Rectal smooth muscle tissue (tissue), 1 donor: ENCODE results near the gene GCLC.

Source experiments
- H3K27ac ChIP-seq: one replicate; pipeline ENCODE4 v1.7.0; 2013; ENCODE audit warnings: low read depth, low read length, inconsistent platforms
- H3K27me3 ChIP-seq: one replicate; pipeline ENCODE4 v1.7.0; 2013; ENCODE audit warnings: low read length; ENCODE audit not compliant: control insufficient read depth, insufficient read depth
- H3K36me3 ChIP-seq: one replicate; pipeline ENCODE4 v1.7.0; 2013; ENCODE audit warnings: low read length; ENCODE audit not compliant: control insufficient read depth, insufficient read depth
- H3K4me1 ChIP-seq: one replicate; pipeline ENCODE4 v1.7.0; 2013; ENCODE audit warnings: low read length; ENCODE audit not compliant: control insufficient read depth, insufficient read depth
- H3K4me3 ChIP-seq: one replicate; pipeline ENCODE4 v1.7.0; 2013; ENCODE audit warnings: low read length
- H3K9ac ChIP-seq: one replicate; pipeline ENCODE4 v1.7.0; 2013; ENCODE audit warnings: low read length

GCLC gene

DNA sequence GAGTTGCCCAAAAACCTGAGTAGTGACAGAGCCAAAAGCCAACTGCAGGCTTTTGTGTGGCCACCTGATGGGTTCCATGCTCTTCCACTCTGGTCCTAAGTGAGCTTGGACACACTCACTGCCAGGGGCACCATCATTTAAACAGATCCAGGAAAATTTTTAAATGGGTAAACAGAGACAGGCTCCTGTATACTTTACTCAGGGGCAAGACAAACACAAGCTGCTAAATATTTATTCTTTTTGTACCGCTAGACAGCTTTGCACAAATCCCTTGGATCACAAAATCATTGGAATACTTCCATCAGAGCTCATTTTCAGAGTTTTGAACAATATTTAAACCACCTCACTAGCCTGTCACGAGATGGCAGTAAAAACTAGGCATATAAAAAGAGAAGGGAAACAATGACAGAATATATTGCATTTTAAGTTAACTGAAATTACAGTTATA lies 31.4 kb downstream of the GCLC start:
- Histone ChIP-seq H3K4me1 (no peaks in the 10 kb centered on the region), H3K9ac (no peak overlapping the region), H3K27me3 (no peaks in the 10 kb centered on the region), H3K4me3 (no peak overlapping the region), H3K27ac (no peak overlapping the region), H3K36me3 (peaks cover 8% of the 10 kb centered on the region)

DNA sequence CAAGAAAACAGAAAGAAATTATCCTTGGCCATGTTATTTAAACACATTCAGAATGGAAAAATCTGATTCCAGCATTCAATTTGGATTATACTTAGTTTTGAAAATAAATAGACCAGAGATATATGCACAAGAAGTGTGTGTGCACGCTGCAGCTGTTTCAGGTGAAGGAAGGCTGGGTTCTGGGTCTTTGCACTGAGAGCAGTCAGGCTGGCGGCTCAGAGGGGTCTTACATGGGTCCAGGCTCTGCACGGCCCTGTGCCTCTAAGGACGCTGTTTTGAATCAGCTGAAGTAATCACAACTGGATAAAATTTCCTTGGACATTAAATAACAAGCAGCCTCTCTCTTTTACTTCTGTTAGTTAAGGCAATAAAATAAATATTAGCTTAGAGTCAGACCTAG lies 31.8 kb downstream of the GCLC start:
- no peaks in the 10 kb centered on the region for H3K4me1 ChIP-seq
- no peaks in the 10 kb centered on the region for H3K27me3 ChIP-seq
- no peak overlapping the region for H3K4me3 ChIP-seq
- no peak overlapping the region for H3K9ac ChIP-seq
- H3K36me3 ChIP-seq = peaks cover 9% of the 10 kb centered on the region
- H3K27ac ChIP-seq = no peak overlapping the region

DNA sequence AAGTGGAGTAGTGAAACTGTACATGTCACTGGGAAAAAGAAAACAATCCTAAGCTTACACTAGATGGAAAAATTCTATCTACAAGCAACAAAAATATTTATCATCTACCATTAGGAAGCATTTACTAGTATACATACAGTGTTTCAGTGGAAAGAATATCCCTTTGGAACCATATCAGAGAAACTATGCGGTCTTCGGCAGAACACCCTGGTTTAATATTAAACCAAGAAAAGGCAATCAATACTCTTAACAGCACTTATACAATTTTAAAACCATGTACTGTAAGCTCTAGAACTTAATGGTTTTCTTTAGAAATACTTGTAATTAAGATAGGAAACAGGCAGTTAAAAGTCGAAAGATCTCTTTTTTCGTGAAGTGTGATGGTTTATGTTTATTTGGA lies 32.3 kb downstream of the GCLC start:
- peaks cover 11% of the 10 kb centered on the region for H3K36me3 ChIP-seq
- no peak overlapping the region for H3K27ac ChIP-seq
- H3K4me1 ChIP-seq = no peaks in the 10 kb centered on the region
- no peak overlapping the region for H3K9ac ChIP-seq
- no peak overlapping the region for H3K4me3 ChIP-seq
- H3K27me3 ChIP-seq = no peaks in the 10 kb centered on the region

DNA sequence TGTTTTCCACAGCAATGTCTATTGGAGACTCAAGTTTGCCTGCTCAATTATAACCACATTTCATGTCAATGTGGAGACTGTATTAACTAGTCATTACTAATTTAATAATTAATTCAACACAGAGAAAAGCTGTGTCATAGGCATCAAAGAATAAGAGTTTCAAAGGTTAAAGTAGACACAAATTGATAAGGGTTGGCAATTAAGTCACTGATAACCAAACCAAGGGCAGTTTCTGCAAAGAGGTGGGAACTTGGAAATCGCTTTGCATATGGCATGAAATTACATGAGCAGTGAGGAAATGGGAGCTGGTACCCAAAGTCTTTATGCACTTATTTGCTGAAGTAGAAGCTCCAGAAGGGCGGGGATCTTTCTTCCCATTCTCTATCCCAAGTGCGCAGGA lies 34.2 kb downstream of the GCLC start:
- no peak overlapping the region for H3K4me3 ChIP-seq
- H3K4me1 ChIP-seq = no peaks in the 10 kb centered on the region
- peaks cover 11% of the 10 kb centered on the region for H3K36me3 ChIP-seq
- H3K27ac ChIP-seq = no peak overlapping the region
- no peaks in the 10 kb centered on the region for H3K27me3 ChIP-seq
- H3K9ac ChIP-seq = no peak overlapping the region

DNA sequence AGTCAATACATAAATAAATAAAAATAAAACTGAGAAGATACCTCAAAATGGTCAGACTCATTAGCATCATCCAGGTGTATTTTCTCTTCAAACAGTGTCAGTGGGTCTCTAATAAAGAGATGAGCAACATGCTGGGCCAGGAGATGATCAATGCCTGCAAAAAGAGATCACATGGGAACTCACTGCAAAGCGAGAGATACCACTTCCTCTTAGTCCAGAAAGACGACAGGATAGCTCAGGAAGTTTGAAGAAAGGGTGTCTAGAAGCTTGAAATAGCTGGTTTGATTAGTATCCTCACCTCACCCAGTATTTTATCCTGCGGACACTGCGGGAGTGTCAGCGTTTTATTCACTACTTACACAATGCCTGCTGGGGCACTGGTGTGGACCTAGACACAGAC lies 38.0 kb downstream of the GCLC start:
- no peaks in the 10 kb centered on the region for H3K27me3 ChIP-seq
- peaks cover 20% of the 10 kb centered on the region for H3K36me3 ChIP-seq
- H3K27ac ChIP-seq = no peak overlapping the region
- no peak overlapping the region for H3K4me3 ChIP-seq
- no peaks in the 10 kb centered on the region for H3K4me1 ChIP-seq
- H3K9ac ChIP-seq = no peak overlapping the region

DNA sequence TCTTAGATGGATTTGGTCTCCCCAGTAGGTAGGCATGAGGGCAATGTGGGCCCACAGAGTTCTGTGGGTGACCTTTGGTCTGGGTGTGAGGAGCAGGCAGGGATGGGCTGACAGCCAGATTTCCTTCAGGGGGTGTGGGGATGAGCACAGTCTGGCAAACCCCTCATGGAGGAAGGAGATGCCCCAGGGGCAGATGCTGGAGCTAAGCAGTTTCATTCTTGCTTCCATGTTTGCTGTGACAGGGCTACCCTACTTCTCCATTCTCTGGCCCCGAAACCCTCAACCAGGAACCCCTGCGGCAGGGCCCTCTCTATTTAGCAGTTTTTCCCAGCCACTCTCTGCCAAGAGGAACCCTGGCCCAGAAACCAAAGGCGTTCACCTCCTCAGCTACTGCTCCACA lies 40.4 kb downstream of the GCLC start:
- Histone ChIP-seq H3K4me1 (no peaks in the 10 kb centered on the region), H3K27me3 (no peaks in the 10 kb centered on the region), H3K27ac (no peak overlapping the region), H3K4me3 (no peak overlapping the region), H3K36me3 (peaks cover 22% of the 10 kb centered on the region), H3K9ac (no peak overlapping the region)

DNA sequence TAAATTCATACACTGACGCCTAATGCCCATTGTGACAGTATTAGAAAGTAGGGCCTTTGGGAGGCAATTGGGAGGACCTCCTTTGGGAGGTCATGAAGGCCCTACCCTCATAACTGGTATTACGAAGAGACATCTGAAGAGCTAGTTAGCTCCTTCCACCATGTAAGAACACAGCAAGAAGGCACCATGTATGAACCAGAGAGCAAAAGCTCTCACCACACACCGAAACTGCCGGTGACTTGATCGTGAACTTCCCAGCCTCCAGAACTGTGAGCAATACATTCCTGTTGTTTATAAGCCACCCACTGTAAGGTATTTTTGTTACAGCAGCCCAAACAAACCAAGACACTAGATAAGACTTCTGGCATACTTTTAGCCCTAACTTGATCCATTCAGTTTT lies 41.8 kb downstream of the GCLC start:
- Histone ChIP-seq H3K27me3 (no peaks in the 10 kb centered on the region), H3K4me1 (no peaks in the 10 kb centered on the region), H3K4me3 (no peak overlapping the region), H3K36me3 (peaks cover 25% of the 10 kb centered on the region), H3K9ac (no peak overlapping the region), H3K27ac (no peak overlapping the region)

DNA sequence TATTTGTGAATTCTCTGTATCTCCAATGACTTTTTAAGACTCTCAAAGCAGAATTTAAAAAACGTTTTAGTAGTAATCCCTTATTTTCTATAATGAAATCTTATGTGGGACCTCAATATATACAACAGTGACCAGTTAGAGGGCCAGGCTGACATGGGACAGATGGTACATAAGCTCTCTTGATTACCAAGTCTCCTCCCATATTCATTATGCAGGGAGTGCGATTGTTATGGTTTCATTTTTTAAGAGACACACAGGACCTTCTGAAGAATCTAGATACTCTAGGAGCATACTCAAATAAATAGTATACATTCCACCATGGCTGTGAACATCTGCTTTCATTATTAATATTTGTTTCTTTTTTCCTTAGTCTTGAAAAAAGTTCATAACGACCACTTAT lies 43.5 kb downstream of the GCLC start:
- H3K9ac ChIP-seq = no peak overlapping the region
- H3K36me3 ChIP-seq = peaks cover 21% of the 10 kb centered on the region
- H3K4me3 ChIP-seq = no peak overlapping the region
- H3K4me1 ChIP-seq = peaks cover 5% of the 10 kb centered on the region
- no peaks in the 10 kb centered on the region for H3K27me3 ChIP-seq
- H3K27ac ChIP-seq = no peak overlapping the region

DNA sequence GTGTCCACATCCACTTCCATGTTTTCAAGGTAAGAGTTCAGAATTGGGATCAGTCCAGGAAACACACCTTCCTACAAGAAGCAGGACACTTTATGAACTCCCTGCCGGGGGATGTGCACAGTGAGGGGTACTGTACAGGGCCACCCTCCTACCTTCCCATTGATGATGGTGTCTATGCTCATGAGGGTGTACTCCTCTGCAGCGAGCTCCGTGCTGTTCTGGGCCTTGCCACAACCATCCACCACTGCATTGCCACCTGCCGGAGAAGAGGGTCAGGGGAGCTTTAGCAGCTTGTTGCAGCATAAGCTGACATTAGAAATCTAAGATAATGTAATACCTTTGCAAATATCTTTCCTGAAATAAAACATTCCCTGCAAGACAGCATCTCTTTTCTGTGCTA lies 44.8 kb downstream of the GCLC start:
- H3K27ac ChIP-seq = no peak overlapping the region
- no peak overlapping the region for H3K4me3 ChIP-seq
- H3K4me1 ChIP-seq = peaks cover 5% of the 10 kb centered on the region
- no peaks in the 10 kb centered on the region for H3K27me3 ChIP-seq
- peaks cover 15% of the 10 kb centered on the region for H3K36me3 ChIP-seq
- H3K9ac ChIP-seq = no peak overlapping the region

DNA sequence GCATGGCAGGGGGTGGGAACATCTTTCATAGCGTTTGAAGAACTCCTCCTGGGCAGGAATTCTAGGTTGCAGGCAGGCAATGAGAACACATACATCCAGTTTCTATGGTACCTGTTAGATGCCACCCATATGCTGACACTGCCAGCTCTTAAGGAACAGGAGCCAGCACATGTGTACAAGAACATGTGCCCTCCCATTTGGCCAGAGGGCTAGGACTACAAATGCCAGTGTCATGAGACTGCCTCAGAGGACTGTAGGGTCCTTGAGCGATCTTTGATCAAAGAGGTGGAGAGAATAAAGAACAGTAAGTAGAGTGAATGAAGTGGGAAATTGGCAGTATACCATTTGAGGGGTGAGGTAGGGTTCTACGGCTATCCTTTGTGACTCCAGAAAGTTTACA lies 45.8 kb downstream of the GCLC start:
- Histone ChIP-seq H3K36me3 (peaks cover 12% of the 10 kb centered on the region), H3K27ac (no peak overlapping the region), H3K27me3 (no peaks in the 10 kb centered on the region), H3K4me3 (no peak overlapping the region), H3K4me1 (peaks cover 5% of the 10 kb centered on the region), H3K9ac (no peak overlapping the region)

DNA sequence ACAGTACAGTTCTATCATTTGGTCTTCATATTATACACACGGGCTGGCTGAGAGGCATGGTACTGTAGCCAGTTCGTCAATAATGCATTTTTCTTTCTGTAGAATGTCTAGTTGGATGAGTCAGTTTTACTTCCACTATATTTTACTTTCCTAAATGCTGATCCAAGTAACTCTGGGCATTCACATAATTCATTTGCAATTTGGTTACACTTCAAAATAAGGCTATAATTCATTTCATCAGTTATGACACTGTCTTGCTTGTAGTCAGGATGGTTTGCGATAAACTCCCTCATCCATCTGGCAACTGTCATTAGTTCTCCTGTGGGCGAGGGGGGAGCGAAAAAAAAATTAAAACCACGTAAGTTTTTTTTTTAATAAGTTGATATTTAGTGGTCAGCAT lies 46.3 kb downstream of the GCLC start:
- Histone ChIP-seq H3K27ac (no peak overlapping the region), H3K4me1 (peaks cover 5% of the 10 kb centered on the region), H3K27me3 (no peaks in the 10 kb centered on the region), H3K4me3 (no peak overlapping the region), H3K9ac (no peak overlapping the region), H3K36me3 (peaks cover 12% of the 10 kb centered on the region)

DNA sequence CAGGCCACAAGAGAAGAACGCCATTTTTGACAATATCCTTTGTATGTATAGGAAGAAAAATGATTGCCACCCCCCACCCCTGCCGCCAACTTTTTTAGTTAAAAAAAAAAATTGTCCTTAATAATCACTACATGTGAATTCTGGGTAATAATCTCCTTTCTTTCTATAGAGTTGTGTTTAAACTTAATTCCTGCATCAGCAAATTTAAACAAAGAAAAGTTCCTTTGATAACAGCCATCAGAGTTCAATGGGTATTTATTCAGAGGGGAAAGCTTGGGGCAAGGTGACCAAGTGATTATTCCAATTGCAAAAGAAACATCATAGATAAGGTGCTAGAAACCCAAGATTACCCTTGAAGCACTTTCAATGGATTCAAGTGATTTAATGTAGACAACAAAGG lies 47.0 kb downstream of the GCLC start:
- Histone ChIP-seq H3K27me3 (no peaks in the 10 kb centered on the region), H3K4me3 (no peak overlapping the region), H3K27ac (no peak overlapping the region), H3K36me3 (peaks cover 12% of the 10 kb centered on the region), H3K9ac (no peak overlapping the region), H3K4me1 (peaks cover 5% of the 10 kb centered on the region)

DNA sequence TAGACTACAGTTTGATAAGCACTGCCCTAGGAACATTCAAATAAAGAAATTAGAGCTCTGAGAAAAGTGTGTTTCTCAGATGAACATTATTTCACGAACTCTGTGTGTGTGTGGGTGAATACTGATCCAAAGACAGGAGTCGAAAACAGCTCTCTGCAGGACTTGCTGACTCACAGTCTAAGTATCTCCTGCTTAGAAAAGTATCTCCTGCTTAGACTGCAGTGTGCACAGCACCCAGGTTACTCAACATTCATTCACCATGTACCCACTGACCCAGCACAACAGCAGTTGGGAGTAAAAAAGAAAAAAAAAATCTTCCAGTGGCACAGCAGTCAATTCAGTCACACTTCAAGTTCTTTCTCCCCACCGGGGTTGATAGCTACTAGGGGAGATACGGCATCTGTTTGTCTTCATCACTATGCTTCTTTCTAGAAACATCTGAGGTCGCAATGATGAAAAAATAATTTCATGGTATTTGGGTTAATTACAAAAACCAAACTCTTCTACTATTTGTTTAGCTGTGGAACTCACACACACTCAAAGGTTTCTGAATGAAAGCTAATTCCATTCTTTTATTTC lies 48.0 kb downstream of the GCLC start:
- Histone ChIP-seq H3K27me3 (no peaks in the 10 kb centered on the region), H3K9ac (no peak overlapping the region), H3K4me3 (no peak overlapping the region), H3K27ac (no peak overlapping the region), H3K4me1 (peaks cover 5% of the 10 kb centered on the region), H3K36me3 (peaks cover 12% of the 10 kb centered on the region)
